Measurements from ENCODE around the gene KCND3.

KCND3 gene

GRCh38 chr1:111909030-111909429 is 80.4 kb downstream of the KCND3 start:
- DNase-seq, result peak in 1 of 2 experiments; percentile 22

- DNase-seq, result no peak
Observed at GRCh38 chr1:111908011-111908621, 81.4 kb downstream of the KCND3 start.

DNA sequence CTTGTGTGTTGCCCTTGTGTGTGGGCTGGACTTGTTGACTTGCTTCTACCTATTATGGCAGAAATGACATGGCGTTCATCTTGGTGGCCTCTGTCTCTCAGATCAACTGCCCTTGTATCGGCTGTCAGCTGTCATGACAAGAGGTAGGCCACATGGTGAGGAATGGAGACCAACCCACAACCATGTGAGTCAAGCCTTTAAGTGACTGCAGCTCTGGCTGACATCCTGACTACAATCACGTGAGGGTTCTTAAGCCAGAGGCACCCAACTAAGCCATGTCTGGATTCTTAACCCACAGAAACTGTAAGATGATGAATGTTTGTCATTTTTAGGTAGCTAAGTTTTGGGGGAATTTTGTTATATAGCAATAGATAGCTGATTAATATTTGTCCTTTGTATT is 82.1 kb downstream of the KCND3 start:
- DNase-seq, result no peak

DNA sequence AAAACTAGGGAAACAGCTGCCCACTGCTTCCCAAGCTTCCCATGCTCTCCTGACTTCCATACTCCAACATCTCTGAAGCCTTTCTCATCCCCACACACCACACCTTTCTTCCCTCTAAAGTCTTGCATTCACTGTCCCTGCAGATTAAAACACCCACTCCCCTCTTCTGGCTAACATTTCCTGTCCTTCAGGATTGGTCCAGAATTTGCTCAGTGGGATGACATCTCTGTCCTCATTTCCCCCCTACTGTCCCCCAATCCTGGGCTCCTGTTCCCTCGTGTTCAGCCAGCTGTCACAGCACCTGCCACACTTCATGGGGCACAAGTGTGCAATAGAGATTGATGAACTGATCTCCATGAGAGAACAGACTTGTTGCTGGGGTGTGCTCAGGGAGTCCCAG is 82.7 kb downstream of the KCND3 start:
- DNase-seq, result no peak

DNA sequence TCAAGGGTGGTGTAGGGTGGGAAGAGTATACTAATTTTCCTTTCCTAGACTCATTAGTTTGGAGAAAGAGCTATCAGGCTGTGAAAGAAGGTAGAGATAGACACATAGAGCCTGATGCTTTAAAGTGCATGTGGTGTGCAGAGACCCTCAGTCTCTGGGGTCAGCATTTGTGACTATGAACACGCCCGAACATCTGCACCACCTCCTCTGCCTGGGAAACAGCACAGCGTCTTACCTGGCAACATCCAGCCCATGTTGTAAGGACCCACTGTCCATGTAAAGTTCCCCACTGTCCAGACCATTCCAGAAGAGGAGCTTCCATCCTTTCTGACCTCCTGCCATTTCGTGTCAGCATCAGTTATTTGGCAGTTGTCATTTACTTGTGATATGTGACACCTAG is 83.4 kb downstream of the KCND3 start:
- no peak for DNase-seq

DNA sequence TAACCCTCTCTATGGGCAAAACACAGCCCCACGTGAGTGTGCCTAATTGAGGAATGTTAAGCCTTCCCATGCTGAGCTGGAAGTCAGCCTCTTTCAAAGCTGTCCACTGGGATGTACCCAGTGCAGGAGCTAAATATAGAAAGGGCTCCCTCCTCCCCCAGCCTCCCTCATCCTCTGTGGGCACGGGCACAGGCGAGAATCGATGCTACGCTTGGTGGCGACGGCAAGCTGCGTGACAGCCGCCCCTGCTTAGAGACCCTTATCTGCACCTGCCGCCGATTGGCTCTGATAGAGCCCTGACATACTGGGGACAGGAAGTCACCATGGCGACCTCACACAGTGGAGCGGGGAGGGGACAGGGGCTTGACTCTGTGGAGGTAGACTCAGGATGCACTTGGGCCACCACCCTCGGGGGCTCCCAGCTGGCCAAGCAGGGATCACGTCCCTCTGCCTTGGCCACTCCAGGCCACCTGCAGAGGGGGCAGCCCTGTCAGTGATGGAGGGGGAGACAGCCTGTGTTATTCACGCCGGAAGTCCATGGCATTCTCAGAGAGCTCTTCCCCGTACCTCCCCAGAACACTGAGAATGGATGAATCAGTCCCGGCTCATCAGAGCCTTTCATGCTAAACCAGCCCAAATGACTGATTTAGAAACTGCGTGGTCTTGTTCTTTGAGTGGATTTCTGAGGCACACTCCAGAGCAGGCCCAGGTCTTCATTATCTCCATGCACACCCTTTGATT is 84.8 kb downstream of the KCND3 start:
- peak in 1 of 2 experiments; percentile 23 for DNase-seq

- no peak for DNase-seq
Observed at GRCh38 chr1:111903871-111904449, 85.5 kb downstream of the KCND3 start.

DNA sequence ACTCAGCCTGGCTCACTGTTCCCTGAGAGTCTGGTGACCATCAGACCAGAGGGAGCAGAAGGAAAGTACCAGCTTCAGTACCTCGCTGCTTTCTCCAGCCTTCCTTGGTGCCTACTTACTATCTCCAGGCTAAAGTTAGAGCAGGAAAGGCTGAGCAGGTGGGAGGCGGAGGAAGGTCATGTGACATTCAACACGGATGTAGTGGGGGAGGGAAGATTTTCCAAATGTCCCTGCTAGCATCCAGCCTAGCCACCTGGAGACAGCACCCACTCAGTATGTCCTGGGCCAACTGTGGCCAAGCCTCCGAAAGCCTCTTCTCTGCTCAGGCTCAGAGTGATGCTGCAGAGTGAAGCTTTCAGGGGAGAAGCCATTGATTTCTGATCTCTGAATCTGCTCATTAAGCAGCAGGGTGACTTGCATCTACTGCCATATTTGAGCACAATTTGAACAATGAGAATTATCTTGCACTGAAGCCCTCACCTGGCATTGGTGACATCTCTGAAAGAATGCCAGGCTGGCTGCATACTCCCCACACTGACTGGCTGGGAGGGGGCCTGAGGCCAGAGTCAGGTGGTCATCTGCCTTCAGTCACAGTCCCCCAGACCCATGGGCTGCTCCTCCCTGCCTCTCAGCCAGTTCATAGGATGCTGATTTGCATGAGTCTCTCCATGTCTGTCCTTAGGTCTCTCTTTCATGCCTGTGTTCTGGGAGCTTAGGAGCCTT is 86.2 kb downstream of the KCND3 start:
- peak; percentile 52 to 65 for DNase-seq

DNA sequence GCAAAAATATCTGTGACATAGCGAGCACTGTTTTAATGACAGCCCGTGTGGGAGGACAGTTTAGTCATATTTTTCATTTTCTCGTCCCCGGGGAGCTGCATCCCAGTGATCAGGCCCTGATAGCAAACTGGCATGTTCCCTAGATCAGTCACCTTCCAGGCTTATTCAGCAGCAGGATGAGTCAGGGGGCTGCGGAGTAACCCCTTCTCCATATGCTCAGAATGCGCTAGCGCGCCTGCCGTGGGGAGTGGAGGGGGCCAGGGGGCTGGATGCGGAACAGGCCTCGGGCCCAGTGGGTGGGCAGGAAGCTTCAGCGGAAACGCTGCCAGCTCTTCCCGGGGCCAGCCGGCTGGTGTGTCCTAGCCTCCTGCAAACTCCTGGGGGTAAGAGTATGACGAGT is 94.0 kb downstream of the KCND3 start:
- no peak for DNase-seq

DNA sequence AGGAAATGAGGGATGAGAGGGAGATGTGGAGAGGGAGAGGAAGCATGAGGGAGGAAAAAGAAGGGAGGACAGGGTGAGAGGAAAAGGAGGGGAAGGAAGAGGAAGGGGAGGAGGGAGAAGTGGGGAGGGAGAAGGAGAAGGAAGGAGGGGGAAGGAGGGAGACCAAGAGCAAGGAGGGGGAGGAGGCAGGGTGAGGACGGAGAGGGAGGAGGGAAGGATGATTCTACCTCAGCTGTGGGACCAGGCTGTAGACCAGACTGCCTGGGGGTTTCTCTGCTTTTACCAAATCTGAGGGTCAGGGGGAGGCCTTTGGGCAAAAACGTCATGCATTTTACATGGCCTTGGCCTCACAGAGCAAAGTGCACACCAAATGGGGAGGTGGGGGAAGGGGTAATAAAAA is 94.5 kb downstream of the KCND3 start:
- DNase-seq, result no peak

- DNase-seq, result no peak
Observed at GRCh38 chr1:111894497-111894896, 95.0 kb downstream of the KCND3 start.

- DNase-seq, result no peak
Observed at GRCh38 chr1:111891566-111891965, 97.9 kb downstream of the KCND3 start.

GRCh38 chr1:111888740-111889376 is 100.6 kb downstream of the KCND3 start:
- DNase-seq, result no peak

- DNase-seq, result no peak
Observed at GRCh38 chr1:111887875-111888274, 101.6 kb downstream of the KCND3 start.

DNA sequence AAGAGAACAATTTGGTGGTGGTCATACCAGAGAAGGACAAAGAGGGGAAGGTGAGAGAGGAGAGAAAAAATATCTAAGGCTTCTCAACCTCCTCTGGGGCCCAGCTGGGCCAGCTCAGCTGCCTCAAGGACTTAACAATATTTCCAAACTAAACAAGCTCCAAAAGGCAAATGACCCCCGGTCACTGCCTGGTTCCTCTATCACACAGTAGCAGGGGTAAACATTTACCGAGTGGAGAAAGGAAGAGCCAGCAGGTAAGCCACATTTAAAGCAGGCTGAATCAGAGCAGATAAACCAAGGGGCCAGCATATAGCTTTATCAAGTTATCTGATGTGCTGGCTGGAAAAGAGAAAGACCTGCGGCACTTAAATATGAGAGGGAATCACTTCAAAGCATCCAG is 102.1 kb downstream of the KCND3 start:
- peak in 1 of 2 experiments; percentile 18 for DNase-seq

DNA sequence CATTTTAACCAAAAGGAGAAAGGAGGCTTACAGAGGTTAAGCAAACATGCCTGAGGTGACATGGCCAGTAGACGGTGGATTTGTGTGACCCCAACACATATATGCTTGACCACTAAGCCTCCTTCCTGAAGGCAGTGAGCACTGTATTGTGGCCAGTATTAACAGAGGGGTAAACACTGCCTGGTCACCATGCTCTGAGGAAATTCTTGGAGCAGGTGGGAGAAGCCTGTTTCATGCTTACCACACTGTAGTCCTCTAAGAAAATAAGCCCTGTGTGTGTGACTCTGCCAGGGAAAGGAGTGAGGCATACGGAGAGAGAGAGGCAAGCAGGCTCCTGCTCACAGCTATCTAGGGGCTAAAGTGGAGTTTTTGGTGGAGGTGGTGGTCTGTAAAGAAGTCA is 102.7 kb downstream of the KCND3 start:
- DNase-seq, result no peak

DNA sequence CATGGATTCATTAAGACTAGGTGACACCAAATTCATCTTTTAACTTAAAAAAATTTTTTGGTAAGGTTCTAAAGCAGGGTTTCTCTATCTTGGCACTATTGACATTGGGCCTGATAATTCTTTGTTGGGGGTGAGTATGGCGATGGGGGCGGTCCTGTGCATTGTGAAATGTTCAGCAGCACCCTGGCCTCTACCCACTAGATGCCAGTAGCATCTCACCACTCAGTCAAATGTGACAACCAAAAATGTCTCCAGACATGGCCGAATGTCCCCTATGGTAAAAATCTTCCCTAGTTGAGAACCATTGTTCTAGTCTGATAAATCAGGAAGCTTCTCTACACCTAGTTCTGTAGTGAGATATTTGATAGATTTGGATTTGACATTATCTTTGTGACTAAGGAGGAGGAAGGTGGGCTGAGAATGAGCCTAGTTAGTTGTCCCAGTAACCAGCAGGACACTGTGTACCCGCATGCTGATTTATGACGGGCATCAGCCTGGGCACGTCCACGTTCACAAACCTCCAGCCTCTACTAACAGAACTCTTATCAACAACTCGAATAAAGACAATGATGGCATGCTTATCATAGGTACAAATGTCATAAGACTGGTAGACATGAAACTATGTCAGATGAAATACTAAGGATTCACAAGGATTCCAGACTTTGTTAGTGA is 104.6 kb downstream of the KCND3 start:
- no peak for DNase-seq

GRCh38 chr1:111882986-111883560 is 106.4 kb downstream of the KCND3 start:
- no peak for DNase-seq

- DNase-seq, result no peak
Observed at GRCh38 chr1:111882559-111882958, 106.9 kb downstream of the KCND3 start.

GRCh38 chr1:111880881-111881837 is 108.3 kb downstream of the KCND3 start:
- DNase-seq, result no peak

GRCh38 chr1:111879081-111879480 is 110.4 kb downstream of the KCND3 start:
- no peak for DNase-seq

Data from NCI-H526 (cell line).